ENCODE measurements around the gene DSC1. TPM values are rescaled to one million over a fixed set of nuclear protein-coding genes. Genes with fewer than 3 reads are reported as not detected.

Gene DSC1
- not detected for polyA plus RNA-seq (2012; ENCODE audit: missing spikeins)

GRCh38 chr18:31162825-31163435 is at the start of gene DSC1:
Gene DSC1, minus strand, starts transcription at chr18:31162856. Its CDS starts 262 bp downstream, at chr18:31162594.
- no peak for DNase-seq (ENCODE audit: insufficient read length)
- no peak for FAIRE-seq
- TF ChIP-seq POLR2A (IDR thresholded peaks at IDR 0.05; ENCODE audit: low read depth, low read length) (no peak), TAF1 (IDR thresholded peaks at IDR 0.05; ENCODE audit: borderline replicate concordance, low read depth, low read length) (no peak), POLR2AphosphoS5 (IDR thresholded peaks at IDR 0.05; ENCODE audit: low read depth, low read length) (no peak)

- DNase-seq (ENCODE audit: insufficient read length) = no peak
- TF ChIP-seq TAF1 (IDR thresholded peaks at IDR 0.05; ENCODE audit: borderline replicate concordance, low read depth, low read length) = no peak
- TF ChIP-seq POLR2A (IDR thresholded peaks at IDR 0.05; ENCODE audit: low read depth, low read length) = no peak
- no peak for TF ChIP-seq POLR2AphosphoS5 (IDR thresholded peaks at IDR 0.05; ENCODE audit: low read depth, low read length)
These were observed 48.4 kb upstream of the DSC1 start for GRCh38 chr18:31211047-31211446.

DNA sequence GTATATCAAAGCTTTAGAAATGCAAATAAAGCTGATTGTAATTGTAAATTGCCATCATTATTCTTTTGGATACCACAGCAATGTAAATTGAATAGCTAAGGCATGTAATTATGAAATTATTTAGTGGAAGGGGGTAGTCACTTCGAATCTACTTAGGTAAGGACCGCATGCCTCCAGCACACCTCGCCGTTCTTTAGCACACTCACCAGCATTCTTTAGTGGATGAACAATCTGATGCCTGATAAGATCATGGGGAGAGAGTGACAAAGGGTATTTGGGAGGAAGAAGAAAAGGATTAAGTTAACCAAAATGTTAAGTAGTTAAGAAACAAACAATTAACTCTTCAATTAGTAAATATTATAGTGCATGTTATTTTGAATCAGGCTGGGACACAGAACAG is 46.4 kb upstream of the DSC1 start:
- no peak for FAIRE-seq
- TF ChIP-seq TAF1 (IDR thresholded peaks at IDR 0.05; ENCODE audit: borderline replicate concordance, low read depth, low read length) (no peak), POLR2AphosphoS5 (IDR thresholded peaks at IDR 0.05; ENCODE audit: low read depth, low read length) (no peak), POLR2A (IDR thresholded peaks at IDR 0.05; ENCODE audit: low read depth, low read length) (no peak)
- DNase-seq (ENCODE audit: insufficient read length) = no peak

More at GRCh38 chr18:31211047-31211446, 48.4 kb upstream of the DSC1 start:
- FAIRE-seq = peak; percentile 17

GRCh38 chr18:31207391-31207790 is 44.7 kb upstream of the DSC1 start:
- DNase-seq (ENCODE audit: insufficient read length) = no peak
- TF ChIP-seq TAF1 (IDR thresholded peaks at IDR 0.05; ENCODE audit: borderline replicate concordance, low read depth, low read length) (no peak), POLR2A (IDR thresholded peaks at IDR 0.05; ENCODE audit: low read depth, low read length) (no peak)
- FAIRE-seq = peak; percentile 24

DNA sequence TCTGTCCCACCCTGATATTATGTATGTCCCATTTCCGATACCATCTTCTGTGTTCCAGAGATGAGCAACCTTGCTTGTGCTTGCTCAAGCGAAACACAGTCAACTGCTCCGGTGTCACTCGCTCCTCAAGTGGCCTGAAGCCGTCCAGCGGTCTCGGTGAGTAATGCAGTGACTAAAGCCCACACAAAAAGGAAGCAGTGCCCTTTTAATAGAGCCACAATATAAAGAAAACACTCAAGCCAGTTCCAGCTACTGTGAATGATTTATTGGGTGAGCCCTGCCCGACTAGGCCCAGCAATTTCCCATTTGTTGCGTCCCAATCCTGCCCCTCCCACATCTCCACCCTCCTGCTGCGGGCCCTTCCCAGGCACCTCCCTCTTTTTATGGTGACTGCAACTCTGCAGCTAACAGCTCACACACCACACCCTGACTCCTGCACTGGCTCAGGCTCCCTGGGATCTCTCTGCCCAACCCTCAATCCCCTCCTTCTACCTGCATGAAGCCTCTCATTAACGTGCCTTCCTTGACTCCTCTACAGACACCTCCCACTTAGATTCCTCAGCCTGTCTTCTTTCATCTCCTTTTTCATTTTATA is 44.2 kb upstream of the DSC1 start:
- no peak for TF ChIP-seq TAF1 (IDR thresholded peaks at IDR 0.05; ENCODE audit: borderline replicate concordance, low read depth, low read length)
- no peak for TF ChIP-seq POLR2AphosphoS5 (IDR thresholded peaks at IDR 0.05; ENCODE audit: low read depth, low read length)
- no peak for TF ChIP-seq POLR2A (IDR thresholded peaks at IDR 0.05; ENCODE audit: low read depth, low read length)
- FAIRE-seq = peak; percentile 91
- DNase-seq (ENCODE audit: insufficient read length) = no peak

DNA sequence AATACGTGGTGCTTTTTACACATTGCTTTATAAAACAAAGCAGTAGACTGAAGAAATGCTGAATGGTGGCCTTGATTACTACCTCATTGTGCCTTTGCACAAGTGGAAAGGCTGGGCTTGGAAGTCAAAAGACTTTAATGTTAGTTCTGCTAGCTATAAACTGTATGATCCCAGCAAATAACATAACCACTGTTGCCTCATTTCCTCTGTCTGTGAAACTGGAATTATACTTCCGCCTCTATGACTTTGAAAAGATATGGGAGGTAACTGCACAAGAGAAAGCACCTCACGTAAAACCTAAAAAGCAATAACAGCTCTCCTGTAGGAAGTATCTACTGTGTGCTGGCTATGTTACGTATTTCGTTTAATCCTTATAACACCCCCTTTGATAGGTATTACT is 43.4 kb upstream of the DSC1 start:
- FAIRE-seq = peak; percentile 33
- no peak for DNase-seq (ENCODE audit: insufficient read length)
- TF ChIP-seq TAF1 (IDR thresholded peaks at IDR 0.05; ENCODE audit: borderline replicate concordance, low read depth, low read length) (no peak), POLR2A (IDR thresholded peaks at IDR 0.05; ENCODE audit: low read depth, low read length) (no peak), POLR2AphosphoS5 (IDR thresholded peaks at IDR 0.05; ENCODE audit: low read depth, low read length) (no peak)

DNA sequence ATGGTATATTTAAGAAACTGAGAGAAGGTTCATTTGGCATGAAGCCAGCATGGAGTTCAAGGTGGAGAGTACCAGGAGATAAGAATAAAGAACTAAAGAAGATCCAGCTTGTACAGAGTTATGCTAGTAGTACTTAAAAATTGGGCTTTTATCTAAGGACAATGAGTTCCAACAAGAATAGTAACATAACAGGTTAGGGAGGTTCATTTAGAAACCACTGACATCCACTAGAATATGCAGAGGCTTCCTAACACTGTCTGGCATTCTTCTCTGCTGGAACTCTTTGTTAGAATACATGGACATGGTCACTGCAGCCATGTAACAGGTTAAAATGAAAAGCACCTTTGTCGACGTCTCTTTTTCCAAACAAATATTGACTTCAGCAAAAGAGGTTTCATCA is 42.6 kb upstream of the DSC1 start:
- DNase-seq (ENCODE audit: insufficient read length) (no peak), FAIRE-seq (no peak)
- TF ChIP-seq TAF1 (IDR thresholded peaks at IDR 0.05; ENCODE audit: borderline replicate concordance, low read depth, low read length) = no peak
- TF ChIP-seq POLR2A (IDR thresholded peaks at IDR 0.05; ENCODE audit: low read depth, low read length) = no peak
- TF ChIP-seq POLR2AphosphoS5 (IDR thresholded peaks at IDR 0.05; ENCODE audit: low read depth, low read length) = no peak

DNA sequence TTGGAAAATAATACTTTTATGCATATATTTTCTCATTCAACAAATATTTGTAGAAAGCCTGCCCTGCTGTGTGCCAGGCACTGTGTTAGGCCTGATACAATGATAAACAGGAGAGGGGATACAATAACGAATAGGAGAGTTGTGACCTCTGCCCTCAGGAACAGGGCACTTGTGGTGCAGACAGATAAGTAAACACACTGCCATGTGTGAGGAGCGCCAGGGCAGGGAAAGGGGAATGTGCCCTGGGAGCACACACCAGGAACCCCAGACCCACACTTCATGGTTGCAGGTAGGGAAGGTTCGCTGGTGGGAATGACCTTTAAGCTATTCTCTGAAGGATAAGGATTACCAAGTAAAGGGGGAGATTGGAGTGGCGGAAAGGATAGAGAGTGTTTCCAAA is 42.2 kb upstream of the DSC1 start:
- FAIRE-seq = no peak

DNA sequence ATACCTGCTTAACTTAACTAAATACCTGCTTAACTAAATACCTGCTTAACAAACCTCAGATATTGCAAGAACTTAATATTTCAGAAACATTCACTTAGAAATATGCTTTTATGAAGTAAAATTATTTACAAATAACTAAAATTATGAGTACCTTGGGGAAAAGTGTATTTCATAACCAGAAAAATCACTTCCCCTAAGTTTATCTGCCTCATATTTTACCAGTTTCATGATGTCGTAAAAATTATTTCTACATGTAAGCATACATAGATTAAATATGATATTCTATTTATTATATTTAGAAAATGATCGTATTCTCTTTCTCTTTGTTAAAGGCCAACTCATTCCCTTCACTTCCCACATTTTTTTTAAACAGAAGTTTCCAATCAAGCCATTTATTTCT is 41.5 kb upstream of the DSC1 start:
- DNase-seq (ENCODE audit: insufficient read length) = no peak
- TF ChIP-seq POLR2AphosphoS5 (IDR thresholded peaks at IDR 0.05; ENCODE audit: low read depth, low read length) (no peak), POLR2A (IDR thresholded peaks at IDR 0.05; ENCODE audit: low read depth, low read length) (no peak), TAF1 (IDR thresholded peaks at IDR 0.05; ENCODE audit: borderline replicate concordance, low read depth, low read length) (no peak)
- FAIRE-seq = no peak

More for the DNA sequence above, 42.2 kb upstream of the DSC1 start:
- TF ChIP-seq TAF1 (IDR thresholded peaks at IDR 0.05; ENCODE audit: borderline replicate concordance, low read depth, low read length) (no peak), POLR2AphosphoS5 (IDR thresholded peaks at IDR 0.05; ENCODE audit: low read depth, low read length) (no peak), POLR2A (IDR thresholded peaks at IDR 0.05; ENCODE audit: low read depth, low read length) (no peak)
- no peak for DNase-seq (ENCODE audit: insufficient read length)

GRCh38 chr18:31203794-31204148 is 41.1 kb upstream of the DSC1 start:
- peak; percentile 87 for FAIRE-seq

GRCh38 chr18:31203096-31203793 is 40.6 kb upstream of the DSC1 start:
- TF ChIP-seq TAF1 (IDR thresholded peaks at IDR 0.05; ENCODE audit: borderline replicate concordance, low read depth, low read length) (no peak), POLR2AphosphoS5 (IDR thresholded peaks at IDR 0.05; ENCODE audit: low read depth, low read length) (no peak), POLR2A (IDR thresholded peaks at IDR 0.05; ENCODE audit: low read depth, low read length) (no peak)
- FAIRE-seq = no peak
- no peak for DNase-seq (ENCODE audit: insufficient read length)

More at GRCh38 chr18:31203794-31204148, 41.1 kb upstream of the DSC1 start:
- TF ChIP-seq POLR2AphosphoS5 (IDR thresholded peaks at IDR 0.05; ENCODE audit: low read depth, low read length) = no peak
- DNase-seq (ENCODE audit: insufficient read length) = no peak

Data from GM12892 (cell line).